CD4-positive, alpha-beta T cell treated with Interferon alpha-2 for 1 hour (primary cell): ENCODE data around the gene ARL5C.

Experiments used
- DNase-seq, 2 donors: peaks; one replicate each; pipeline ENCODE4 v3.0.0-alpha.2; 2020 to 2022

The ARL5C gene

GRCh38 chr17:39194089-39194984 lies 28.4 kb upstream of the ARL5C start:
- DNase-seq: no peak

GRCh38 chr17:39193346-39193745 lies 27.4 kb upstream of the ARL5C start:
- no peak for DNase-seq

GRCh38 chr17:39192901-39193300 lies 26.9 kb upstream of the ARL5C start:
- no peak for DNase-seq

- no peak for DNase-seq
These were observed 26.0 kb upstream of the ARL5C start for GRCh38 chr17:39191750-39192510.

- DNase-seq: no peak
These were observed 21.3 kb upstream of the ARL5C start for GRCh38 chr17:39187152-39187830.

- no peak for DNase-seq
These were observed 20.6 kb upstream of the ARL5C start for GRCh38 chr17:39186481-39187002.

- no peak for DNase-seq
These were observed 17.8 kb upstream of the ARL5C start for GRCh38 chr17:39183720-39184119.

- DNase-seq: no peak
These were observed 17.1 kb upstream of the ARL5C start for GRCh38 chr17:39183045-39183444.

- DNase-seq: no peak
These were observed 15.3 kb upstream of the ARL5C start for GRCh38 chr17:39181303-39181702.

- no peak for DNase-seq
These were observed 12.6 kb upstream of the ARL5C start for GRCh38 chr17:39178536-39178935.

GRCh38 chr17:39177256-39177655 lies 11.3 kb upstream of the ARL5C start:
- DNase-seq: no peak

GRCh38 chr17:39175695-39176093 lies 9.7 kb upstream of the ARL5C start:
- no peak for DNase-seq

GRCh38 chr17:39174920-39175694 lies 9.1 kb upstream of the ARL5C start:
- peak; percentile 76 to 79 for DNase-seq

GRCh38 chr17:39173526-39174274 lies 7.7 kb upstream of the ARL5C start:
- no peak for DNase-seq

- DNase-seq: no peak
These were observed 7.1 kb upstream of the ARL5C start for GRCh38 chr17:39173080-39173479.

GRCh38 chr17:39171933-39172332 lies 6.0 kb upstream of the ARL5C start:
- no peak for DNase-seq

- DNase-seq: no peak
These were observed 4.6 kb upstream of the ARL5C start for GRCh38 chr17:39170558-39170957.

GRCh38 chr17:39170109-39170508 lies 4.1 kb upstream of the ARL5C start:
- DNase-seq: no peak

GRCh38 chr17:39169518-39169917 lies 3.6 kb upstream of the ARL5C start:
- DNase-seq: no peak

- DNase-seq: no peak
These were observed 3.1 kb upstream of the ARL5C start for GRCh38 chr17:39169101-39169500.

GRCh38 chr17:39168503-39168902 lies 2.5 kb upstream of the ARL5C start:
- DNase-seq: peak in 1 of 2 donors; percentile 16

- DNase-seq: peak in 1 of 2 donors; percentile 21
These were observed 1.5 kb upstream of the ARL5C start for GRCh38 chr17:39167476-39167875.
